Measurements from ENCODE around the gene LDB2. TPM values are rescaled to one million over a fixed set of nuclear protein-coding genes. Genes with fewer than 3 reads are reported as not detected.
"Not testable (repeated sequence)": the region's sequence is repeated elsewhere in the genome, so short reads cannot be mapped to it uniquely, and the experiment has no call there.

The LDB2 gene
- total RNA-seq, 4 donors from 2014 or later = 33.7 to 191 (median 43.5) TPM

GRCh38 chr4:16524406-16524805, 374.0 kb downstream of the LDB2 start:
- DNase-seq (ENCODE audit: low spot score) = no peak
- ATAC-seq (ENCODE audit: low FRiP score) = no peak
- TF ChIP-seq CTCF (IDR thresholded peaks at IDR 0.05) = no peak

GRCh38 chr4:16523526-16523925, 374.9 kb downstream of the LDB2 start:
- ATAC-seq (ENCODE audit: low FRiP score); DNase-seq (ENCODE audit: low spot score): not testable (repeated sequence)

- no peak for TF ChIP-seq CTCF (IDR thresholded peaks at IDR 0.05)
- no peak for ATAC-seq (ENCODE audit: low FRiP score)
- no peak for DNase-seq (ENCODE audit: low spot score)
Measured at GRCh38 chr4:16521156-16521915, 377.1 kb downstream of the LDB2 start.

- ATAC-seq (ENCODE audit: low FRiP score) (peak; percentile 78), DNase-seq (ENCODE audit: low spot score) (no peak)
- no peak for TF ChIP-seq CTCF (IDR thresholded peaks at IDR 0.05)
Measured at GRCh38 chr4:16516796-16517439, 381.5 kb downstream of the LDB2 start.

GRCh38 chr4:16513876-16514275, 384.6 kb downstream of the LDB2 start:
- ATAC-seq (ENCODE audit: low FRiP score) (no peak), DNase-seq (ENCODE audit: low spot score) (no peak)
- TF ChIP-seq CTCF (IDR thresholded peaks at IDR 0.05) = no peak

- DNase-seq (ENCODE audit: low spot score) = no peak
- ATAC-seq (ENCODE audit: low FRiP score) = no peak
- TF ChIP-seq CTCF (IDR thresholded peaks at IDR 0.05) = no peak
Measured at GRCh38 chr4:16508968-16509367, 389.5 kb downstream of the LDB2 start.

GRCh38 chr4:16505726-16506125, 392.7 kb downstream of the LDB2 start:
- no peak for TF ChIP-seq CTCF (IDR thresholded peaks at IDR 0.05)
- DNase-seq (ENCODE audit: low spot score) (no peak), ATAC-seq (ENCODE audit: low FRiP score) (no peak)
